Measurements from ENCODE around the gene KRTAP1-1.

The KRTAP1-1 gene

DNA sequence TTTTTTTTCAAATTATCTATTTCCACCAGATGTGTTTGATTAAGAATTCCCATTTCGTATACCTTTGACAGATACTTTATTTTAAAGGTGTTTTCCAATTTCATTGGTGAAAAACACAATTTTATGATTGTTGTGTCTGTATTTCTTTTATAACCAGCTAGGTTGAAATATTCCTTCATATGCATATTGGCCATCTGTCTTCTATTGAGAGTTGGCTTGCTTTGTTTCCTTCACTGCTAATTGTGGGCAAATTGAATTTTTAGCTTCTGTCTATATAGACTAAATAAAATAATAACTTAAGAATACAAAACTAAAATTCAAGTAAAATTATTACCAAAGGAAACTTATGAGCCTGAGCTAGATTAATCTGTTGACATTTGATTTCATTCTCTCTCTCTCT lies 46.1 kb downstream of the KRTAP1-1 start:
- no peak for TF ChIP-seq SIN3A (IDR thresholded peaks at IDR 0.05; ENCODE audit: borderline replicate concordance, insufficient read depth, low read length)
- no peak for TF ChIP-seq FOXP2 (optimal IDR thresholded peaks at IDR 0.05; ENCODE audit: borderline replicate concordance, extremely low read depth, extremely low read length, insufficient read depth)
- TF ChIP-seq, protein P1, sequence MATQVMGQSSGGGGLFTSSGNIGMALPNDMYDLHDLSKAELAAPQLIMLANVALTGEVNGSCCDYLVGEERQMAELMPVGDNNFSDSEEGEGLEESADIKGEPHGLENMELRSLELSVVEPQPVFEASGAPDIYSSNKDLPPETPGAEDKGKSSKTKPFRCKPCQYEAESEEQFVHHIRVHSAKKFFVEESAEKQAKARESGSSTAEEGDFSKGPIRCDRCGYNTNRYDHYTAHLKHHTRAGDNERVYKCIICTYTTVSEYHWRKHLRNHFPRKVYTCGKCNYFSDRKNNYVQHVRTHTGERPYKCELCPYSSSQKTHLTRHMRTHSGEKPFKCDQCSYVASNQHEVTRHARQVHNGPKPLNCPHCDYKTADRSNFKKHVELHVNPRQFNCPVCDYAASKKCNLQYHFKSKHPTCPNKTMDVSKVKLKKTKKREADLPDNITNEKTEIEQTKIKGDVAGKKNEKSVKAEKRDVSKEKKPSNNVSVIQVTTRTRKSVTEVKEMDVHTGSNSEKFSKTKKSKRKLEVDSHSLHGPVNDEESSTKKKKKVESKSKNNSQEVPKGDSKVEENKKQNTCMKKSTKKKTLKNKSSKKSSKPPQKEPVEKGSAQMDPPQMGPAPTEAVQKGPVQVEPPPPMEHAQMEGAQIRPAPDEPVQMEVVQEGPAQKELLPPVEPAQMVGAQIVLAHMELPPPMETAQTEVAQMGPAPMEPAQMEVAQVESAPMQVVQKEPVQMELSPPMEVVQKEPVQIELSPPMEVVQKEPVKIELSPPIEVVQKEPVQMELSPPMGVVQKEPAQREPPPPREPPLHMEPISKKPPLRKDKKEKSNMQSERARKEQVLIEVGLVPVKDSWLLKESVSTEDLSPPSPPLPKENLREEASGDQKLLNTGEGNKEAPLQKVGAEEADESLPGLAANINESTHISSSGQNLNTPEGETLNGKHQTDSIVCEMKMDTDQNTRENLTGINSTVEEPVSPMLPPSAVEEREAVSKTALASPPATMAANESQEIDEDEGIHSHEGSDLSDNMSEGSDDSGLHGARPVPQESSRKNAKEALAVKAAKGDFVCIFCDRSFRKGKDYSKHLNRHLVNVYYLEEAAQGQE (IDR thresholded peaks at IDR 0.05; ENCODE audit: insufficient read depth in 1 of 2, low read depth in 2 of 2, low read length in 2 of 2), result no peak
- TF ChIP-seq TAF1 (IDR thresholded peaks at IDR 0.05; ENCODE audit: borderline replicate concordance, insufficient read depth, low read length), result no peak
- TF ChIP-seq POLR2AphosphoS5 (IDR thresholded peaks at IDR 0.05; ENCODE audit: low read depth, low read length), result no peak

DNA sequence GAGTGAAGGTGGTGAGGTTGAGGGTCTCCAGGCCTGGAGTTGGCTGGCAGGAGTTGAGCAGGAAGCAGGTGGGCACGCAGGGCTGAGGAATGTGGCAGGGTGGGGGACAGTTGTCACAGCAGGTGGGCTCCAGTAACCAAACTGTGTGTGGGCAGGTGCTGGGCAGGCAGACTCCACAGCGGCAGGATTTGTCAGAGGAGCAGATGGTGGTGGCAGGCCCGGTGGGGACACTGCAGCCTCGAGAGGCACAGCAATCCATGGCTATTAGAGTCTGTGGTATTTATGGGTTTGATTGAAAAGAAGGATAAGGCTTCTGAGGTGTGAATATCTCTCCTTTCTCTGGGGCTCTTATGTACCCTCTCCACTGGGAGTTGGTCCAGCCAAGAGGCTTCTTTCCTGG lies 47.4 kb downstream of the KRTAP1-1 start, which contains the start of gene KRTAP3-3:
TSS of gene KRTAP3-3 (minus strand) at position 326 of the 400 bp plus-strand sequence. CDS start at position 259, 67 bp downstream.
- no peak for TF ChIP-seq SIN3A (IDR thresholded peaks at IDR 0.05; ENCODE audit: borderline replicate concordance, insufficient read depth, low read length)

DNA sequence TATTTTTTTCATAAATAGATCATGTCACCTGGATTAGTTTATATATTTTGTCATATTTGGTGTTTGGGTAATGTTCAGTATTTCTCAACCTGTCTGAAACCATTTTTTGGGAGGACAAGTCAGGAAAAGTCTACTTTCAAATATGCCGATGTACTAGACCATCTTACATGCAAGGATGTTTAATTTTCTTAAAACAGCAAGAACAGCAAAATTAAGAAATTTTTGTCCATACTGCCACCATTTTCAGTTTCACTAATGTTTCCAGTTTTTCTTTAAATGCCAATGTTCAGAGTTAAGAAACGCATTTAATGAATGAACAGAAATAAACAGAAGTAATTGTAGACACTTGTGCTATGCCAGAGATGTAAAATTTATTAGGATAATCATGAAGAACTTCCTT lies 48.2 kb downstream of the KRTAP1-1 start:
- TF ChIP-seq TAF1 (IDR thresholded peaks at IDR 0.05; ENCODE audit: borderline replicate concordance, insufficient read depth, low read length), result no peak
- no peak for TF ChIP-seq POLR2AphosphoS5 (IDR thresholded peaks at IDR 0.05; ENCODE audit: low read depth, low read length)
- TF ChIP-seq, protein P1 (IDR thresholded peaks at IDR 0.05; ENCODE audit: insufficient read depth in 1 of 2, low read depth in 2 of 2, low read length in 2 of 2), result no peak
- no peak for TF ChIP-seq SIN3A (IDR thresholded peaks at IDR 0.05; ENCODE audit: borderline replicate concordance, insufficient read depth, low read length)
- no peak for TF ChIP-seq FOXP2 (optimal IDR thresholded peaks at IDR 0.05; ENCODE audit: borderline replicate concordance, extremely low read depth, extremely low read length, insufficient read depth)

DNA sequence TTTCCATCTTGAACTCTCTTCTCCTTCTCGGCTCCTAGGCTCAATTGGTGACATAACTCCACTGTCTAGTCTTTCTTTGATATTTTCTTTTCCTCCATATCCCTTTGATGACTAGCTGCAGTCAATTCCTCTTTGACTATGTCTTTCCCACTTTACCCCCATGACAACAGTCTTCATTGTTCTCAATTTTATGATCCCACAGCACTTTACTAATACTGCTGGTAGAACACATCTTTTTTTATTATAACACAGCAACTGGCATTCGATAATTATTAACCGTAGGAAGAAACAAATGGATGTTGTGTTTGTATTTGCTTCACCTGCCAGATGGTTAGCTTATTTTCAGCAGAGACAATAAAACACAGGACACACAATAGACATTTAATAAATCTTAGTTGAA lies 48.6 kb downstream of the KRTAP1-1 start:
- TF ChIP-seq, protein P1 (IDR thresholded peaks at IDR 0.05; ENCODE audit: insufficient read depth in 1 of 2, low read depth in 2 of 2, low read length in 2 of 2), result no peak
- TF ChIP-seq FOXP2 (optimal IDR thresholded peaks at IDR 0.05; ENCODE audit: borderline replicate concordance, extremely low read depth, extremely low read length, insufficient read depth), result no peak

Data from PFSK-1 (cell line).